GM19455 (cell line): ENCODE results near the gene AP3B1.

Source experiments
- ATAC-seq: cut with Tn5 transposase; IDR thresholded peaks from one replicate; pipeline ENCODE4 v1.9.1; 2021; ENCODE audit not compliant: unreplicated experiment

AP3B1 gene

DNA sequence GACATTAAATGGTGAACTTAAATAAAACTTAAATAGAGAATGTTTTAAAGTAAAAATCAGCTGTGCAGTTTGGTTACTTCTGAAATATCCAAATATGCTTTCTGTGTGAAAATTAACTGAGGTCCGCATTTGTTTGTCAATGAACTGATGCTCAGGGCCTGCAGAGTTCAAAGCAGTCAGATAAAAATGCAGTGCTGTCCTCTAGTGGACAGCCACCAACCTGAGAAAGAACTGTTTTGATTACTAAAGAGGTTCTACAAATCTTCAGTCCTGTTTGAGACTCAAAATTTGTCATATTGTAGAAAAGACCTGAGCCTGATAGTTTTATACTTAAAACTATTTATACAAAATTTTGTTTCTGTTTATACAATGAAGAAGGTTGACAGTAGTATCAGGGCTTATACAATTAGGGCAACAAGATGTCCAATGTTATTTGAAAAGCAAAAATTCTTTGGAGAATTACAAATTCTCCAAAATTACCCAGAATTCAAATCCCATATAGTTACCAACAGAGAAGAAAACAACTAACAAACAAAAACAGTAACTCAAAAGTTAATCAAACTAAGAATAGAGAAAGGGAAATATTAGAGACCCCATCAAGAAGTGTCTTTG, 286.0 kb downstream of the AP3B1 start:
- ATAC-seq, result no peak

DNA sequence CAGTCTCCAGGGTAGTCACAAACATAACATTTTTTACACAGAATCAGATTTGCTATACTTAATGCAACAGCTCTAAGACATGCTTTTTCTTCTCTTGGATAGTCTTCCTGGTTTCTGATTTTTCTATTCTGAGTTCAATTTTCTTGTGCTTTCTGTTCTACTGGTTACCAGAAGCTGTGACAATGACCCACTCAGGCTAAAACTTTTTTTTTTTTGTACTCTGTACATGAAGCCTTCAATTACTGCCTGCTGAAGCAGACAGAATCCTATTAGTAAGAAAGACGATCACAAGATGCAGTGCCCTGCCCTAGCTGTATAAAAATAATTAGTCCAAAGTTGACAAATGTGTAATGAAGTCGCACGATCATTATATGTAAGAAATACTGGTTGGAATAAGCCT, 287.3 kb downstream of the AP3B1 start:
- ATAC-seq, result no peak

DNA sequence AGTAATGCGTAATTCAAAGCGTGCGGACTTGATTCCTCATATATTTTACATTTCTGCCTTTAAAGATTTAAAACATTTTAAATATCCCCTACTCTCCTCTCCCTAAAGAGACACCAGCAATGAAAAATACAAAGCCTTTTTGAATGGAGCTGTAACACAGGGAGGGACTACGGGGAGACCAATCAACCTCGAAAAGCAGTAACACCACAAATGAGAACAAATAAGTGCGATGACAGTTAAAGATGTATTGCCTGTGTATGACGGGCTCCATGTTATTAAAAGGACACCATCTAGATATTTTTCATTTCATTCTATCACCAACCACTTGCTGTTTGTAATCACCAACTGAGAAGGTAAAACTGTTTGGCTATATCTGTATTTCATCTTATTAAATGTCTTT, 288.0 kb downstream of the AP3B1 start:
- no peak for ATAC-seq

DNA sequence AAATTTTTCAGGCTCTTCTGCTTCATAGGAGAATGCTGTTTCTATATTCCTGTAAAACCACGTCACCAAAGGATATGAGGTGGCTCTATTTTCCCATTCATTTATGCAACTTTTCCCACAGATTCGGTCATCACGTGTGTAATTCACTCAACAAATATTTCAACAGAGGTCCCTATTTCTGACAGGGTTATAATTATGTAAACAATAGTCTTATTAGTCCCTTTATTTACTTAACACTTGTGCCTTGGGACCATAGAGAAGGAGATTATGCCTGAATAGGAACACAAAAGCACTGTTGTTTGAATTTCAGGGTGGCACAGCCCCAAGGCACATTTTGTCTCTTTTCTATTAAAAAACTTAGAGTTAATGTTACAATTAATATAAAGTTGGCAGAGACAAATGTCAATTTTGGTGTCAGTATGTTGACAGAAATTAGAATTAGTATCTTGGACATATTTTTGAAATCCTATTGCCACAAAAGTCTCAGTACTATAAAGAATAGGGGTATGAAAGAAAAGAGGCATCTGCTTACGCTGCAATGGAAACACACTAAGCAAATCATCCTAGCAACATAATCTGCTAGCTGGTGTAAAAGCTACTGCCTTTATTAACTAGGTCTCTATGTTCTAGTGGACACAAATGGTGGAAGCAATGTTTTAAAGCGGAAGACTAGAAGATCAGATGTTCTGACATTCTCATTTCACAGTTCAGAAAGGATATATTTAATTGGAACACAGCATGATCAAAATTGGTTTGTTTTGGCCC, 289.3 kb downstream of the AP3B1 start:
- ATAC-seq, result no peak

DNA sequence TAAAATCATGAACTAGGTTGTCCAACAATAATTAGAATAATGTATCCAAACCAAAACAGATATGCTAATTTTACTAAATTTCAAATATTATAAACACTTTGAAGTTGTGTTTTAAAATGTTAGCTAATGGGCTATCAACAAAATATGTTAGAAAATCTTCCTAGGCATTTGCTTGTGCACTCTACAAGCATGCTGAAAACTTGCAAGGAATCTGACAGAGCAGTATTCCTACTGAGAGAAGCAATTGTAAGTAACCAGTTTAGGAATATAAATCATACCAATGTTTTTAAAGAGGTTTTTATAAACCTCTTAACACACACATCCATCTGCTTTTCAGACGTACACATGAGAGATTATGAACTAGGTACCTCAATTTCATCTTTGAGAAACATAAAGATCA, 289.9 kb downstream of the AP3B1 start:
- ATAC-seq, result no peak

DNA sequence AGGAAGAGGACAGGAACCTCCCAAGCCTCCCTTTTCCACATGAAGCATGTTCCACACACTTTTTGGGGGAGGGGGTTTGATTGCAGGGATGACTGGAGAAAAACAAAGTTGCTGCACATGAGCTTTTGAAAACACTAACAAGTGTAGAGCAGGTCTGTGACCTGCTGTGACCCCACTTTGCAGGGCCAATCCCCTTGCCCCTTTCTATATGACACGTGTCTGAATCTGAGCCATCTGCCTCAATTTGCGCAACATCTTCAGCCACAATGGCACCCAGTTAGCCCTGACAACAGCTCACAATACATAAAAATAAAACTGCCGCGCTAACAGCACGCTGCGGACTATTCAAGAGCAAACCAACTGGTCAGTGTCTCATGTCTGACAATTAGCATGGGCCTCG, 290.6 kb downstream of the AP3B1 start:
- no peak for ATAC-seq

DNA sequence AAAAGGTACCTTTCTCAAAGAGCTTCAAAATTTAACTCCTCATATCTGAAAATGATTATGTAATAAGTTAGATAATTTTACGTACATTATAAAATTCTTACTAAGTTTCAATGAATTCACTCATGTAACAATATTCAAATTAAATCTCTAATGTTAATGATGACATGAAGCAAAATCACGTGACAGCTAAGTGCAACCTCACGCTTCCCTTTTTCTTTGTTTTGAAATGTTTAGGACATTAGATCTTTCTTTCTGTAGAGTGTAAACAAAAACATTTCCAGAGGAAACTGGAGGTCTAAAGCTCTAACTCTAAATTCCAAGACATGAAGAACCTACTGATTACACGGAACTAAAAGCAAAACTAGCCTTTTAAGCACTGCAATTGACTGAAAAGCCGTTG, 291.0 kb downstream of the AP3B1 start:
- no peak for ATAC-seq

DNA sequence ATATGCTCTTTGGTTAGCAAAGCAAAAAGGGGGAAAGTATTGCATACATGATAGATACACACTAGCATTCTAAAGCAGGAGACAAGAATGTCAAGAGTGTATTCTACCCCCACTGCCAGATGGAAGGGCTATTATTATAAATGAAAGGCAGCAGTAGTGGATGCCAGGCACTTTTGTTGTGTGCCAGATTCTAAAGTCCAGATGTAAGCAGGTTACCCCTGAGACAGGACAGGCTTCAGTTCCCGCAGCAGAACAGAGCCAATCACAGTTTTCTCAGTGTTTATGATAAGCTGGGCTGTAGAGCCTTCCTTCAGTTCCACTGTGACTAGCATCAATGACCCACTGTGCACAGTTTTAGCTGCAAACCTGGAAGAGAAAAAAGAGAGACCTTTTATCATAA, 291.8 kb downstream of the AP3B1 start:
- ATAC-seq, result no peak

DNA sequence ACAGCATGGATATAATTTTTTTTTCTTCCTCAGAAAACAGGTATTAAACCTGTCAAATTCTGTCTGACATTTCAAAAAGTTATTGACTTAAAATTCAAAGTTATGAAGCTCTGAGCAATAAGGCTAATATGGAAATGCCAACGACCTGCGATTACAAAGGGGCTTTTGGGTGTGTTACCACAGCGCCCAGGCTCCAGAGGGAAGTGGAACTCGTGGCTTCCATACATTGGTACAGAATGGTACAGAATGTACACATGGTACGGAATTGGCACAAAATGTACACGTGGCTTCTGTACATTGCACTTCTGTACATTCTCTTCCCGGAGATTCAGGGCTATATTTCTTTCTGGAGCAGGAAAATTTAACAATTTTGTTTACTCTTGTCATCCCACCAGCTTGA, 293.3 kb downstream of the AP3B1 start:
- no peak for ATAC-seq

DNA sequence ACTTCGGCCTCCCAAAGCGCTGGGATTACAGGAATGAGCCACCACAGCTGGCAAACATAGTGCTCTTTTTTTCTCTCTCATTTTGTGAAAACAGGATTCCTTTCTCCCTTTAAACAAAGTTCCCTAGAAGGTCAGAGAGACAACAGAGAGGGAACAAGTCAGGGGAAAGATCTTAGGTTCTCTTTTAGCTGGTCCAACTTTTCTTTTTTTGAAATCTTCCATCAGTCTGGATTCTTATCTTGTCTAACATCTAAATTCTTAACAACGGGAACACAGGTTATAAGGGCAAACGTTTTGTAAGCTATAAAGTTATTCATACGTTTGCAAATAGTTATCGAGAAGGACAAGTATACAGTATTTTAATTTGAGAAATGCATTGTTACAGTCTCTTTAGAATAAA, 294.3 kb downstream of the AP3B1 start:
- no peak for ATAC-seq

DNA sequence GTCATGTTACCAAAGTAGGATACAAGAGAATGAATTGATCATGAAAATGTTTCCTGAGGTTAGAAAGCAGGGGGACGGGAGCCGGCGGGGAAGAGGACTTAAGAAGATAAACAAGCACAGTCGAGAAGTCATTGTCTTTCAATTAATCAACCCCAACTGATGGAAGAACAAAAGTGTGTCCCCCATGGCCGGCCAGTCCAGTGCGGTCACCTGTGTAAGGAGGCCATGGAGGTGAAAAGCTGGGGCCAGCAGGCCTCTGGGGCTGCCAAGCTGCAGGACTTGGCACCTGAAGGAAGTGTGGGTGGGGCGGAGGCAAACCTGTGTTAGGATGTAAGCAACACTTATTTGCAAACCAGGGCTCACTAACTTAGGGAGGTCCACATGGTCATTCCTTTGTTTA, 295.1 kb downstream of the AP3B1 start:
- no peak for ATAC-seq

DNA sequence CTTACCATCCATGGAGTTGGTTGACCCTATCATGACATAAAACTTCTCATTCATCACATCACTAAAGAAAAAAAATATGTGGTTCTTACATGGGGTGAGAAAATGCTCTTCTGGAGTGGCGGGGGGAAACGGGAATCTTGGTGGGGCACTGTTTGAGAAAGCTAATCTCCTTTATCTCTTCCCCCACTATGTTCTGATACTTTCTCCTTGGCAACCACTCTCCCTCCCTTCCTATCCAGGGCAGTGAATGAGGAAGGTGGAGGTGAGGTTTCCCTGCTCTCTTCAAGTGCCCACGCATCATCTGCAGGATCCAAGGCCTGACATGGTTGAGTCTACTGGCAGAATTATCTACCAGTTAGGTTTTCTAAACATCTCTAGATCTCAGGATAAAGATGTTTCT, 297.6 kb downstream of the AP3B1 start:
- no peak for ATAC-seq

DNA sequence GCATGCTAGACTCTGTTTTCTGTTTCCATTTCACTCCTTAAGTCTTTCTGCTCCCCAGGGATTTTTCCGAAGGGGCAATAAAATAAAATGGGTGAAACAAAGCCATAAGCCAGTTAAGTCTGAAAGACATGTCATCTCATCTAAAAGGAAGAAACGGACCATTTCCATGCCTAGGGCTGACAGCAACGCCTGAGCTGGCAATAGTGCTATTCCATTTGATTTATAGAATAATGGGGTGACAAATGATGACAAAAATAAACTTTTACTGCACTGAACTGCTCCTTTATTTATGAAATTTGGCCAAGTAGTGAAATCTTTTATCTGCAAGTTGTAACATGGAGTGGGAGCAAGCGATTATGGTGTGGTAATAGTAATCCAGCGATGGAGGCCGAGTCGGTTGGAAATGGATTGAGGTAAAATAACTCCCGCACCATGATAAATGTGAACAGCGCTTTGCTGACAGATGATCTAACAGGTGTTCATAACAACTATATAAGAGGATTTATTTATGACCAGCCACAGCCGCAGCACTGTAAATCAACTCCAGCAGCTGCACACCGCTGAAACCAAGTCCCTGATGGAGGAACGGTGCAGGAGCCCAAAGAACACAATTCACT, 298.6 kb downstream of the AP3B1 start:
- no peak for ATAC-seq

DNA sequence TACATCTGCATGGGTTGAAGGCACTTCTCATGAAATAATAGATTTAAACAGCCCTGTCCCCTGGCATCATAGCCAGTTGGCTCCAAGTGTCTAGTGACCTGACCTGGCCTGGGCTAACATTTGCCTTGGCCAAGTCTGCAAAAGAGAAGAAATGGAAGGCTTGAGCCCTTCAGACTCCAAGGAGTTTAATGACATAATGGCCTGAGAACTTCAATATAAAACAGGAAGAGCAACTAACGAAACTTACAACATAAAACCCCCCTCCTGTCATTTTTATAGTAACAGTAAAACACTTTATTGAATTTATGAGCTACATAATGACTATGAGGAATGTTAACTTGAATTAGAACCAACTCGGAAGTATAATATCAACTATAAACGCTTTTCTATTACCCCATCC, 299.6 kb downstream of the AP3B1 start:
- ATAC-seq, result no peak

DNA sequence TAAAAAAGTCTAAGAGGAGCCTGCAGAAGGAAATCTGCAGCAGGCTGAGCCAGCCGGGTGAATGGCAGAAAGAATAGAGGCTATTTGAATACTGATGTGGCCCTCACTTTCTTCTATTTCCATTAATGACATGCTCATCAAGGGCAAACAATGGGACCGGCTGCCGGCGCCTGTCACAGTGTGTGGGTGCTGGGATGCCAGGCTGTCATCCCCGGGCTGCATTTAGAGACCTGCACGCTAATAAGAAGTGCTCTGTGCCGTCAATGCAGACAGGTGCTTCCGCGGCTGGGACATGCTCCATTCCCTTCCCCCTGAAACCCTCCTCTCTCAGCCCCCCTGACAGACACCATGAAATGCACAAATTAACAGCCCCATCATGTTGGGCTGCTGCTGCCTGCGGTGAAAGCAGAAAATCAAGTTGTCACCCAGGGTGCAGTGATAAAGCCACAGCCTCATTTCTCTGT, 300.6 kb downstream of the AP3B1 start:
- no peak for ATAC-seq

DNA sequence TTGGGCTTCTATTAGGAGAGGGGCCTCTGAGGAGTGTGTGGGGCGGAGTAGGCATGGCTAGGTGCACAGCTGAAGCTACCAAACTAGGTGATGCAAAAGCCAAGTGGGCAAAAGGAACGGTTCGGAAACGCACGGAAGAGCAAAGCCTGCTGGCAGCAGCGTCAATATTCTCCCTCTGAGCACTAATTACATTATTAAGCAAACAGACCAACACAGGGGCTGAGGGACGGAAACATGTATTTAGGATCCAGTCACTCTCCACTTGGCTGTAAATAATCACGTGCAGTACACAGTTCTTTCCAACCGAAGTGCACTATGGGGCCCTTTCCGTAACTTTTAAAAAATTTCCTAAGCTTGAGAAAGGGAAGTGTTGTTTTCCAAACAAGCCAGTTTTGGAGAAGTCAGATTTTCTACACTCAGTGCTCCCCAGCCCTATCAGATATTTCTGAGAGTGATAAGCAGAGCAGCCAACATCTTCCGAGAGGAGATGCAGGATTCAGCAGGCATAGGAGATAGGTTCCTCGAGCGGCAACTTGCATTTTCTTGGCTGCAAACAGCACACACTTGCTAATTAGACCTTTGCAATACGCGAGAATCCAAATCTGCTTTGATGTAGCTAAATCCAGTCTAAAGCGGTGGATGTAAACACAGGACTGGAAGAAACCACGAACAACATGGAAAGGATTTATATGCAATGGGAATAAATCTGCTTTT, 301.2 kb downstream of the AP3B1 start:
- ATAC-seq, result no peak

DNA sequence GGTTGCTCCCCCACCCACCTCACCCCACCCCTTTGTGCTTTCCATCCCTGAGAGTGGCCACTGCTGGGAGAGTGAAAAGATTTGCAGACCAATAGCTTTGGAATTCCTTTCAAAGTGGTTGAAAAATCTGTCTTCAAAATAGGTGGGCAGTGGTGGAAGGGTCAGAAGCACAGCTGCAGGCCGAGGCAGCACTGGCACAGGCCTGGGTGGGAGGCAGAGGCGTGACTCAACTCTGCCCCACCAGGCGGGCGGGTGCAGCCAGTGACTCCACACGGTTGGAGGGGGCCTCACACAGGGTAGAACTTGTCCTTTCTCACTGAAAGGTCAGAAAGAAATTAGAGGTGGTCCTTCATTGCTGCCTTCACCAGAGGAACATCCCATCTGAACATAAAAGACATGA, 303.4 kb downstream of the AP3B1 start:
- ATAC-seq, result no peak

DNA sequence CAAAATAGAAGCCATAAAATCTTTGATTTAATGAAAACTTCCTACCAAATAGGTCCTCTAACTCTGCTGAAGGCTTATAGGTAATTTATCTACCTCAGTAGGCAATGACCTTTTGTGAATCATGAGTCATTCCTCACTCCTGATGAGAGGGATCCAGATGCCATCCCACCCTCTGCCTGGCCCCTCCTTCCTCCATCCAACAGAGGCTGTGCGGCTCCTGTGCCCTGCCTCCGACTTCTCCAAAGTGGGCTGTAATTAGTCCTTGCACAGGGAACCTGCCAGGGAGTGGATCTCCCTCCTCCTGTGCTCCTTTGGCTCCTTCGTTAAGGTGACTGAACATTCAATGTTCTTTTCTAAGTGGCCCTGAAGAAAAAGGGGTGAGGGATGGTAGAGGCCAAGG, 304.5 kb downstream of the AP3B1 start:
- ATAC-seq, result no peak

DNA sequence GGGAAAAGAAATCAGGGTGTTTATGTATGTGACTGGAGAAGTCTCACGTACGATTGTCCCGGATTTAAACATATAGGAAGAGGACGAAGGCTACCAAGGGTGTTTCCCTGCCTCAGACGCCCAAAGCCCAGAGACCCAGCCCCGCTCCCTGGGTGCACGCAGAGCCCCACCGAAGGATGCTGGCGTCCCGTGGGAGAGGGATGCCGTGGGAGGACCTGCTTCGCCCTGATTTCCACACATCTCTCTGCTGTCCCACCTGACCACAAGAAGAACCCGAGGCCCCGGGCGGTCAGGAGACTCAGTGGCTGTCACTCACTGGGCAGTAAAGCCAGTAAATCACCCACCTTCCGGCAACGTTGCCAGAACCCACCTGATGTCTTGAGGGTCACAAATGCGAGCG, 306.5 kb downstream of the AP3B1 start:
- ATAC-seq, result no peak

DNA sequence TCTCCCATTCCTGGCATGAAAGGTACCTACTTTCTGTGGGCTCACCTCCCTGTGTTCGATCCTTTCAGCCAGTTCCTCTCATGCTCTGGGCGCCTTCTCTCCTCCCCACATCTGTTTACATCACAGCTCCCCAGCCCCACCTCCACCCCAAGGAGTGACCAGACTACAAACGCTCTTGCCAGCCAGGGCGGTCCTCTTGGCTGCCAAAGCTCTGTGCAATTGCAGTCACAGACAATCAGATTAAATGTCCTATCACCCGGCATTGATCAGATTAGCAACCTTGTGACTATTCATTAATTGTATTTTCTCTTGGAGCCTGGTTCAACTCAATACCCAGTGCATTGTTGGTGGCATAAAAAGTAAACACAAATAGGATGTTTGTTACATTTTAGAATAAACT, 307.2 kb downstream of the AP3B1 start:
- no peak for ATAC-seq

DNA sequence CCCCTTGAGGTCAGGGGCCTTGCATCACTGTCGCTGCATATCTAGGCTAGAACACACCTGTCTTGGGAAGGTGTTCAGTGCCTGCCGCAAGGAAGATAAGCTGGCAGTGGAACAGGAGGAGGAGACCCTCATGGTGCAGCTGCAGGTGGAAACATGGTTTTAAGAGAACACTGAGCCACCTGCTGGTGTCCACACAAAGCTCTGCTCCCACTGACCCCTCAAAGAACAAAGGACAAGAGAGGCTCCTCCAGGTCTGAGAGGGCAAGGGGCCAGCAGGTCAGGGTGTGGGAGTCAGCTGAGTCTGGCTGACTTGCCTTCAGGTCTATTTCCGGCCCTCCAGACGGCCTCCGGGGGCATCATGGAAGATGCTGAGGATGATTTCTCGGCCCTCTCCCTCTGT, 308.2 kb downstream of the AP3B1 start:
- no peak for ATAC-seq

DNA sequence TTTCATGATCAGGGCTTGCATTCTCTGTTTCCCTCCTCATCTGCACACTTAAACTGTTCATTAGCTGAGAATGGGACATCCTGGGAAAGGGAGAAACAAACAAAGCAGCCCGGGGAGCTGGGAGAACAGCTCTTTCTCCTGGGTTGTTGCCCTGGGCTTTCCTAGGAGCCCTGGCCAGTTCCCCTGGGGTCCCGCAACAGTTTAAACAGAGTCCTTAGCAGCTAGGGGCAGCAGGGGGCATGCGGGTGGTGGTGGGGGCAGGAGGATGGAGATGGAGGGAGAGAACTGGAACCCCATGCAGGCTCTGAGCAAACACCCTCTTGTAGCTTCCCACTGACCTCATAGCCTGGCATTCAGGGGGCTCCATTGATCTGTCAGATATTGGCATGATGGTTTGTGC, 309.3 kb downstream of the AP3B1 start:
- ATAC-seq, result no peak
